Measurements from ENCODE around the gene HCN2.
A peak's percentile ranks its signal among the peaks of the same experiment; 100 is the strongest.

The HCN2 gene

GRCh38 chr19:547117-547516 is 42.6 kb upstream of the HCN2 start:
- no peak for DNase-seq
- H3K27me3 ChIP-seq (ENCODE audit: insufficient read depth, low read depth, severe bottlenecking), result no peaks in the 10 kb centered on the region

GRCh38 chr19:547836-548720 is 41.6 kb upstream of the HCN2 start:
- Histone ChIP-seq H3K27me3 (ENCODE audit: insufficient read depth, low read depth, severe bottlenecking) (no peaks in the 10 kb centered on the region), H3K9me3 (ENCODE audit: severe bottlenecking) (peaks cover 3% of the 10 kb centered on the region), H3K36me3 (peaks cover 4% of the 10 kb centered on the region), H3K4me3 (ENCODE audit: low read depth, low read length) (no peak overlapping the region), H3K27ac (no peak overlapping the region)
- DNase-seq, result no peak
- TF ChIP-seq CTCF (IDR thresholded peaks at IDR 0.05; ENCODE audit: low read depth, low read length), result peak; percentile 30; the same call in 1 of the 2 replicates

More at GRCh38 chr19:547117-547516, 42.6 kb upstream of the HCN2 start:
- peaks cover 13% of the 10 kb centered on the region for H3K36me3 ChIP-seq
- no peak overlapping the region for H3K27ac ChIP-seq
- peaks cover 3% of the 10 kb centered on the region for H3K9me3 ChIP-seq (ENCODE audit: severe bottlenecking)
- H3K4me3 ChIP-seq (ENCODE audit: low read depth, low read length), result no peak overlapping the region
- no peak for TF ChIP-seq CTCF (IDR thresholded peaks at IDR 0.05; ENCODE audit: low read depth, low read length)

- Histone ChIP-seq H3K9me3 (ENCODE audit: severe bottlenecking) (peaks cover 3% of the 10 kb centered on the region), H3K4me3 (ENCODE audit: low read depth, low read length) (no peak overlapping the region), H3K27me3 (ENCODE audit: insufficient read depth, low read depth, severe bottlenecking) (no peaks in the 10 kb centered on the region), H3K36me3 (no peaks in the 10 kb centered on the region), H3K27ac (no peak overlapping the region)
- TF ChIP-seq CTCF (IDR thresholded peaks at IDR 0.05; ENCODE audit: low read depth, low read length), result peak; percentile 30
- no peak for DNase-seq
Measured at GRCh38 chr19:548886-549830, 40.5 kb upstream of the HCN2 start.

- Histone ChIP-seq H3K4me3 (ENCODE audit: low read depth, low read length) (no peak overlapping the region), H3K36me3 (no peaks in the 10 kb centered on the region), H3K27me3 (ENCODE audit: insufficient read depth, low read depth, severe bottlenecking) (no peaks in the 10 kb centered on the region), H3K9me3 (ENCODE audit: severe bottlenecking) (no peaks in the 10 kb centered on the region), H3K27ac (no peak overlapping the region)
- no peak for DNase-seq
- TF ChIP-seq CTCF (IDR thresholded peaks at IDR 0.05; ENCODE audit: low read depth, low read length), result no peak
Measured at GRCh38 chr19:554817-555216, 34.9 kb upstream of the HCN2 start.

- no peak overlapping the region for H3K4me3 ChIP-seq (ENCODE audit: low read depth, low read length)
Measured at GRCh38 chr19:555474-555808, 34.2 kb upstream of the HCN2 start.

More at GRCh38 chr19:555474-555808, 34.2 kb upstream of the HCN2 start:
- no peak for DNase-seq
- TF ChIP-seq CTCF (IDR thresholded peaks at IDR 0.05; ENCODE audit: low read depth, low read length), result no peak
- Histone ChIP-seq H3K27ac (no peak overlapping the region), H3K27me3 (ENCODE audit: insufficient read depth, low read depth, severe bottlenecking) (no peaks in the 10 kb centered on the region), H3K36me3 (no peaks in the 10 kb centered on the region), H3K9me3 (ENCODE audit: severe bottlenecking) (no peaks in the 10 kb centered on the region)
